BE2C (cell line): ENCODE measurements around the gene RPS14.

Experiments used
- DNase-seq: peaks from one replicate; pipeline ENCODE4 v3.0.0-alpha.2; 2020
- H3K27me3 ChIP-seq: fragments of 250-450 bp; sonication (Bioruptor Pico); 2 replicates; pipeline ENCODE4 v1.5.1; 2020; ENCODE audit warnings: mild to moderate bottlenecking
- H3K36me3 ChIP-seq: fragments of 250-450 bp; sonication (Bioruptor Pico); 2 replicates; pipeline ENCODE4 v1.5.1; 2020; ENCODE audit warnings: mild to moderate bottlenecking
- H3K4me1 ChIP-seq: fragments of 250-450 bp; sonication (Bioruptor Pico); 2 replicates; pipeline ENCODE4 v1.5.1; 2020
- H3K4me3 ChIP-seq: 2 replicates; pipeline ENCODE4 v1.5.1; 2011; ENCODE audit warnings: low read depth, low read length
- H3K9me3 ChIP-seq: fragments of 250-450 bp; sonication (Bioruptor Pico); 2 replicates; pipeline ENCODE4 v1.5.1; 2020
- CTCF ChIP-seq: IDR thresholded peaks from 2 replicates; pipeline ENCODE4 v1.5.1; 2012; ENCODE audit warnings: mild to moderate bottlenecking, low read depth, low read length

RPS14 gene

GRCh38 chr5:150400316-150401075 is 49.0 kb downstream of the RPS14 start:
- TF ChIP-seq CTCF = no peak
- DNase-seq = no peak
- H3K4me1 ChIP-seq = no peaks in the 10 kb centered on the region; the same call in 1 of the 2 replicates
- no peaks in the 10 kb centered on the region for H3K27me3 ChIP-seq
- H3K36me3 ChIP-seq = peaks cover 40% of the 10 kb centered on the region
- no peak overlapping the region for H3K4me3 ChIP-seq
- no peaks in the 10 kb centered on the region for H3K9me3 ChIP-seq

- no peak for TF ChIP-seq CTCF
- H3K27me3 ChIP-seq = no peaks in the 10 kb centered on the region
- DNase-seq = no peak
- H3K4me3 ChIP-seq = no peak overlapping the region
- H3K9me3 ChIP-seq = no peaks in the 10 kb centered on the region
- H3K36me3 ChIP-seq = peaks cover 43% of the 10 kb centered on the region
- no peaks in the 10 kb centered on the region; the same call in 1 of the 2 replicates for H3K4me1 ChIP-seq
Measured at GRCh38 chr5:150399524-150400211, 49.9 kb downstream of the RPS14 start.

GRCh38 chr5:150398722-150399523 is 50.6 kb downstream of the RPS14 start:
- peak; percentile 43 for TF ChIP-seq CTCF
- H3K27me3 ChIP-seq = no peaks in the 10 kb centered on the region
- DNase-seq = peak; percentile 37
- no peaks in the 10 kb centered on the region for H3K9me3 ChIP-seq
- H3K4me1 ChIP-seq = no peaks in the 10 kb centered on the region; the same call in 1 of the 2 replicates
- H3K36me3 ChIP-seq = peaks cover 49% of the 10 kb centered on the region
- H3K4me3 ChIP-seq = no peak overlapping the region

GRCh38 chr5:150397782-150398721 is 51.5 kb downstream of the RPS14 start:
- no peak; the same call in 1 of the 2 replicates for TF ChIP-seq CTCF
- no peaks in the 10 kb centered on the region for H3K9me3 ChIP-seq
- no peaks in the 10 kb centered on the region; the same call in 1 of the 2 replicates for H3K4me1 ChIP-seq
- peaks cover 58% of the 10 kb centered on the region for H3K36me3 ChIP-seq
- no peak for DNase-seq
- H3K4me3 ChIP-seq = no peak overlapping the region
- no peaks in the 10 kb centered on the region for H3K27me3 ChIP-seq

- no peak overlapping the region for H3K4me3 ChIP-seq
- no peaks in the 10 kb centered on the region; the same call in 1 of the 2 replicates for H3K4me1 ChIP-seq
- no peaks in the 10 kb centered on the region for H3K27me3 ChIP-seq
- H3K9me3 ChIP-seq = no peaks in the 10 kb centered on the region
- peaks cover 66% of the 10 kb centered on the region for H3K36me3 ChIP-seq
- TF ChIP-seq CTCF = no peak
- DNase-seq = no peak
Measured at GRCh38 chr5:150397146-150397781, 52.3 kb downstream of the RPS14 start.
